NCI-H128 (cell line): ENCODE results near the gene PIGX.

Experiments
- DNase-seq: peaks from one replicate; lab custom pipeline; 2025; ENCODE audit not compliant: unreplicated experiment; lab: John Stamatoyannopoulos, UW

PIGX gene

GRCh38 chr3:196754091-196754981 lies 42.2 kb downstream of the PIGX start:
- no peak for DNase-seq

GRCh38 chr3:196756732-196757131 lies 44.6 kb downstream of the PIGX start:
- no peak for DNase-seq

- no peak for DNase-seq
Measured at GRCh38 chr3:196757876-196758739, 45.9 kb downstream of the PIGX start.

GRCh38 chr3:196763179-196763578 lies 51.0 kb downstream of the PIGX start:
- no peak for DNase-seq

- no peak for DNase-seq
Measured at GRCh38 chr3:196765454-196765853, 53.3 kb downstream of the PIGX start.

- no peak for DNase-seq
Measured at GRCh38 chr3:196771067-196771466, 58.9 kb downstream of the PIGX start.

GRCh38 chr3:196772102-196772501 lies 59.9 kb downstream of the PIGX start:
- no peak for DNase-seq

- DNase-seq, result no peak
Measured at GRCh38 chr3:196772897-196773296, 60.7 kb downstream of the PIGX start.

- DNase-seq, result no peak
Measured at GRCh38 chr3:196774191-196774820, 62.1 kb downstream of the PIGX start.

- DNase-seq, result no peak
Measured at GRCh38 chr3:196774848-196775422, 62.8 kb downstream of the PIGX start.

- DNase-seq, result no peak
Measured at GRCh38 chr3:196775938-196776337, 63.8 kb downstream of the PIGX start.

GRCh38 chr3:196777836-196778235 lies 65.7 kb downstream of the PIGX start:
- no peak for DNase-seq

- no peak for DNase-seq
Measured at GRCh38 chr3:196778755-196779154, 66.6 kb downstream of the PIGX start.

- no peak for DNase-seq
Measured at GRCh38 chr3:196782511-196782910, 70.3 kb downstream of the PIGX start.
